ENCODE results near the gene DDX49.

- TF ChIP-seq CTCF (IDR thresholded peaks at IDR 0.05; ENCODE audit: low read depth, low read length, missing input control) (no peak), JUND (IDR thresholded peaks at IDR 0.05) (no peak), EGR1 (IDR thresholded peaks at IDR 0.05; ENCODE audit: low read depth in 2 of 2) (no peak), RAD21 (IDR thresholded peaks at IDR 0.05) (no peak), HNF4A (conservative IDR thresholded peaks at IDR 0.05) (no peak), TAF1 (conservative IDR thresholded peaks at IDR 0.05) (no peak), GABPA (IDR thresholded peaks at IDR 0.05 in 1 of 2, conservative IDR thresholded peaks at IDR 0.05 in 1 of 2) (no peak), SP1 (IDR thresholded peaks at IDR 0.05) (no peak), FOXA1 (IDR thresholded peaks at IDR 0.05) (no peak), ZBTB33 (IDR thresholded peaks at IDR 0.05) (no peak), NR2F2 (IDR thresholded peaks at IDR 0.05) (no peak), HNF4G (IDR thresholded peaks at IDR 0.05) (no peak)
- TF ChIP-seq, protein P1, sequence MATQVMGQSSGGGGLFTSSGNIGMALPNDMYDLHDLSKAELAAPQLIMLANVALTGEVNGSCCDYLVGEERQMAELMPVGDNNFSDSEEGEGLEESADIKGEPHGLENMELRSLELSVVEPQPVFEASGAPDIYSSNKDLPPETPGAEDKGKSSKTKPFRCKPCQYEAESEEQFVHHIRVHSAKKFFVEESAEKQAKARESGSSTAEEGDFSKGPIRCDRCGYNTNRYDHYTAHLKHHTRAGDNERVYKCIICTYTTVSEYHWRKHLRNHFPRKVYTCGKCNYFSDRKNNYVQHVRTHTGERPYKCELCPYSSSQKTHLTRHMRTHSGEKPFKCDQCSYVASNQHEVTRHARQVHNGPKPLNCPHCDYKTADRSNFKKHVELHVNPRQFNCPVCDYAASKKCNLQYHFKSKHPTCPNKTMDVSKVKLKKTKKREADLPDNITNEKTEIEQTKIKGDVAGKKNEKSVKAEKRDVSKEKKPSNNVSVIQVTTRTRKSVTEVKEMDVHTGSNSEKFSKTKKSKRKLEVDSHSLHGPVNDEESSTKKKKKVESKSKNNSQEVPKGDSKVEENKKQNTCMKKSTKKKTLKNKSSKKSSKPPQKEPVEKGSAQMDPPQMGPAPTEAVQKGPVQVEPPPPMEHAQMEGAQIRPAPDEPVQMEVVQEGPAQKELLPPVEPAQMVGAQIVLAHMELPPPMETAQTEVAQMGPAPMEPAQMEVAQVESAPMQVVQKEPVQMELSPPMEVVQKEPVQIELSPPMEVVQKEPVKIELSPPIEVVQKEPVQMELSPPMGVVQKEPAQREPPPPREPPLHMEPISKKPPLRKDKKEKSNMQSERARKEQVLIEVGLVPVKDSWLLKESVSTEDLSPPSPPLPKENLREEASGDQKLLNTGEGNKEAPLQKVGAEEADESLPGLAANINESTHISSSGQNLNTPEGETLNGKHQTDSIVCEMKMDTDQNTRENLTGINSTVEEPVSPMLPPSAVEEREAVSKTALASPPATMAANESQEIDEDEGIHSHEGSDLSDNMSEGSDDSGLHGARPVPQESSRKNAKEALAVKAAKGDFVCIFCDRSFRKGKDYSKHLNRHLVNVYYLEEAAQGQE (IDR thresholded peaks at IDR 0.05) = no peak
- TF ChIP-seq, protein P2, sequence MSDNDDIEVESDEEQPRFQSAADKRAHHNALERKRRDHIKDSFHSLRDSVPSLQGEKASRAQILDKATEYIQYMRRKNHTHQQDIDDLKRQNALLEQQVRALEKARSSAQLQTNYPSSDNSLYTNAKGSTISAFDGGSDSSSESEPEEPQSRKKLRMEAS (IDR thresholded peaks at IDR 0.05) = no peak
Observed at GRCh38 chr19:18961767-18962620, 42.5 kb downstream of the DDX49 start.
